ENCODE results near the gene HTR3A.

DNA sequence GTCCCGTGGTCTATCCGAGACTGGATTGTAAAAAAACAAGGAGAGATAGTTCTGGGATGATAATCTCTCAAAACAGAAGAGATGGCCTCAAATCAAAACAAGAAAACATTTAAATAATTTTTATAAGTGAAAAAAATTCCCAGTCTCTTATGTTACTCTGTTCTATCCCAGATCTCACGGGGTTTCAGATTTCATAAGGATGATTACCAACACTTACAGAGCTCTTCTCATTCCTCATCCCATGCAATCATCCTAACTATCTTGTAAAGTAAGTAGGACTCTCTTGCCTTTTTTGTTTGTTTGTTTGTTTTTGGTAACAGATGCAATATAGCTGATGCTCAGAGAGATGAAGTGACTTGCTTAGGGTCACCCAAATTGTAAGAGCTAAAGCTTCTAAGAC lies 64.6 kb downstream of the HTR3A start:
- TF ChIP-seq, protein P1, sequence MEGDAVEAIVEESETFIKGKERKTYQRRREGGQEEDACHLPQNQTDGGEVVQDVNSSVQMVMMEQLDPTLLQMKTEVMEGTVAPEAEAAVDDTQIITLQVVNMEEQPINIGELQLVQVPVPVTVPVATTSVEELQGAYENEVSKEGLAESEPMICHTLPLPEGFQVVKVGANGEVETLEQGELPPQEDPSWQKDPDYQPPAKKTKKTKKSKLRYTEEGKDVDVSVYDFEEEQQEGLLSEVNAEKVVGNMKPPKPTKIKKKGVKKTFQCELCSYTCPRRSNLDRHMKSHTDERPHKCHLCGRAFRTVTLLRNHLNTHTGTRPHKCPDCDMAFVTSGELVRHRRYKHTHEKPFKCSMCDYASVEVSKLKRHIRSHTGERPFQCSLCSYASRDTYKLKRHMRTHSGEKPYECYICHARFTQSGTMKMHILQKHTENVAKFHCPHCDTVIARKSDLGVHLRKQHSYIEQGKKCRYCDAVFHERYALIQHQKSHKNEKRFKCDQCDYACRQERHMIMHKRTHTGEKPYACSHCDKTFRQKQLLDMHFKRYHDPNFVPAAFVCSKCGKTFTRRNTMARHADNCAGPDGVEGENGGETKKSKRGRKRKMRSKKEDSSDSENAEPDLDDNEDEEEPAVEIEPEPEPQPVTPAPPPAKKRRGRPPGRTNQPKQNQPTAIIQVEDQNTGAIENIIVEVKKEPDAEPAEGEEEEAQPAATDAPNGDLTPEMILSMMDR (optimal IDR thresholded peaks at IDR 0.05 in 1 of 3, IDR thresholded peaks at IDR 0.05 in 1 of 3, conservative IDR thresholded peaks at IDR 0.05 in 1 of 3; ENCODE audit: extremely low read depth in 1 of 3, insufficient read depth in 2 of 3, low read length in 3 of 3), result no peak
- no peak for TF ChIP-seq EZH2 (IDR thresholded peaks at IDR 0.05; ENCODE audit: low read length)
